Tibial nerve (tissue), 4 donors: Measurements from ENCODE around the gene GRID1.

Source experiments
- CTCF ChIP-seq, 5 experiments: fragments of 200-600 bp in 3 of 5; fragments of 450-650 bp in 2 of 5; sonication (generic) in 3 of 5; IDR thresholded peaks; one replicate each; pipeline ENCODE4 v1.5.1; 2016 to 2019; ENCODE audit warnings: antibody characterized with exemption in 5 of 5, mild to moderate bottlenecking in 3 of 5, moderate library complexity in 2 of 5
- EP300 ChIP-seq, 2 donors: sonication (generic); formaldehyde crosslinking; IDR thresholded peaks; one replicate each; pipeline ENCODE4 v1.6.1; 2017; ENCODE audit warnings: antibody characterized with exemption in 2 of 2, mild to moderate bottlenecking in 1 of 2
- POLR2A ChIP-seq, 2 donors: fragments of 450-650 bp; IDR thresholded peaks; one replicate each; pipeline ENCODE4 v1.6.1; 2017; ENCODE audit warnings: antibody characterized with exemption in 2 of 2, mild to moderate bottlenecking in 2 of 2, moderate library complexity in 2 of 2

GRCh38 chr10:86310291-86310690 lies 56.3 kb downstream of the GRID1 start:
- TF ChIP-seq CTCF (IDR thresholded peaks at IDR 0.05) (no peak), POLR2A (IDR thresholded peaks at IDR 0.05) (no peak), EP300 (IDR thresholded peaks at IDR 0.05) (no peak)
